ENCODE data around the gene STRIP1. TPM values are rescaled to one million over a fixed set of nuclear protein-coding genes. Genes with fewer than 3 reads are reported as not detected.
"Not testable (repeated sequence)": the region's sequence is repeated elsewhere in the genome, so short reads cannot be mapped to it uniquely, and the experiment has no call there.

Gene STRIP1
- total RNA-seq, 1 donor from 2014 or later = 43.7 TPM

GRCh38 chr1:110069404-110070281, 35.2 kb downstream of the STRIP1 start:
- Mint-ChIP-seq H3K27me3 (ENCODE audit: insufficient read depth) (peaks cover 70% of the 10 kb centered on the region), H3K9me3 (no peaks in the 10 kb centered on the region), H3K4me3 (no peak overlapping the region), H3K27ac (no peak overlapping the region), H3K4me1 (ENCODE audit: low read depth) (peaks cover 12% of the 10 kb centered on the region), H3K36me3 (ENCODE audit: low read depth) (peaks cover 7% of the 10 kb centered on the region)
- intact Hi-C loops (cut with micrococcal nuclease) = loop anchor here (1.0 kb wide), 1 partner anchor 14 kb away; no protein-coding TSS in a partner anchor
- no peak for DNase-seq (ENCODE audit: low spot score)

GRCh38 chr1:110070282-110070669, 35.9 kb downstream of the STRIP1 start:
- H3K27ac Mint-ChIP-seq = no peak overlapping the region
- no peaks in the 10 kb centered on the region for H3K9me3 Mint-ChIP-seq
- H3K4me3 Mint-ChIP-seq = no peak overlapping the region
- DNase-seq (ENCODE audit: low spot score) = no peak
- H3K36me3 Mint-ChIP-seq (ENCODE audit: low read depth) = peaks cover 7% of the 10 kb centered on the region
- intact Hi-C loops (cut with micrococcal nuclease) = no loop called here
- peaks cover 75% of the 10 kb centered on the region for H3K27me3 Mint-ChIP-seq (ENCODE audit: insufficient read depth)
- H3K4me1 Mint-ChIP-seq (ENCODE audit: low read depth) = peaks cover 12% of the 10 kb centered on the region

- H3K36me3 Mint-ChIP-seq (ENCODE audit: low read depth) = peaks cover 7% of the 10 kb centered on the region
- H3K27ac Mint-ChIP-seq = no peak within 1 kb of the TSS
- H3K4me1 Mint-ChIP-seq (ENCODE audit: low read depth) = peaks cover 12% of the 10 kb centered on the region
- intact Hi-C loops (cut with micrococcal nuclease) = no loop called here
- no peak within 1 kb of the TSS for H3K4me3 Mint-ChIP-seq
- no peaks in the 10 kb centered on the region for H3K9me3 Mint-ChIP-seq
- peaks cover 76% of the 10 kb centered on the region for H3K27me3 Mint-ChIP-seq (ENCODE audit: insufficient read depth)
- no peak for DNase-seq (ENCODE audit: low spot score)
These were observed 36.3 kb downstream of the STRIP1 start, which contains the start of gene ALX3 for GRCh38 chr1:110070671-110071242. Gene ALX3, minus strand, starts transcription at chr1:110070672. Its CDS starts 60 bp downstream, at chr1:110070612.

GRCh38 chr1:110074166-110074565, 39.7 kb downstream of the STRIP1 start:
- H3K4me3 Mint-ChIP-seq = no peak overlapping the region
- no peaks in the 10 kb centered on the region for H3K9me3 Mint-ChIP-seq
- intact Hi-C loops (cut with micrococcal nuclease) = no loop called here

GRCh38 chr1:110076789-110077500, 42.5 kb downstream of the STRIP1 start:
- intact Hi-C loops (cut with micrococcal nuclease) = no loop called here
- no peak overlapping the region for H3K27ac Mint-ChIP-seq
- H3K4me1 Mint-ChIP-seq (ENCODE audit: low read depth) = no peaks in the 10 kb centered on the region
- H3K27me3 Mint-ChIP-seq (ENCODE audit: insufficient read depth) = peaks cover 47% of the 10 kb centered on the region
- no peaks in the 10 kb centered on the region for H3K9me3 Mint-ChIP-seq
- DNase-seq (ENCODE audit: low spot score) = no peak
- no peak overlapping the region for H3K4me3 Mint-ChIP-seq
- H3K36me3 Mint-ChIP-seq (ENCODE audit: low read depth) = no peaks in the 10 kb centered on the region

More at GRCh38 chr1:110074166-110074565, 39.7 kb downstream of the STRIP1 start:
- no peak overlapping the region for H3K27ac Mint-ChIP-seq
- no peak for DNase-seq (ENCODE audit: low spot score)
- H3K4me1 Mint-ChIP-seq (ENCODE audit: low read depth) = no peaks in the 10 kb centered on the region
- peaks cover 60% of the 10 kb centered on the region for H3K27me3 Mint-ChIP-seq (ENCODE audit: insufficient read depth)
- H3K36me3 Mint-ChIP-seq (ENCODE audit: low read depth) = peaks cover 3% of the 10 kb centered on the region

- H3K4me3 Mint-ChIP-seq; intact Hi-C loops (cut with micrococcal nuclease); H3K36me3 Mint-ChIP-seq (ENCODE audit: low read depth); H3K9me3 Mint-ChIP-seq; H3K27ac Mint-ChIP-seq; DNase-seq (ENCODE audit: low spot score): not testable (repeated sequence)
- H3K27me3 Mint-ChIP-seq (ENCODE audit: insufficient read depth) = peaks cover 33% of the 10 kb centered on the region
- H3K4me1 Mint-ChIP-seq (ENCODE audit: low read depth) = peaks cover 22% of the 10 kb centered on the region
These were observed 45.6 kb downstream of the STRIP1 start for GRCh38 chr1:110079995-110080394.

GRCh38 chr1:110081061-110081460, 46.6 kb downstream of the STRIP1 start:
- H3K27ac Mint-ChIP-seq = no peak overlapping the region
- intact Hi-C loops (cut with micrococcal nuclease) = no loop called here
- no peaks in the 10 kb centered on the region for H3K36me3 Mint-ChIP-seq (ENCODE audit: low read depth)
- no peak overlapping the region for H3K4me3 Mint-ChIP-seq
- H3K27me3 Mint-ChIP-seq (ENCODE audit: insufficient read depth) = peaks cover 32% of the 10 kb centered on the region
- H3K9me3 Mint-ChIP-seq = no peaks in the 10 kb centered on the region
- no peak for DNase-seq (ENCODE audit: low spot score)
- peaks cover 30% of the 10 kb centered on the region for H3K4me1 Mint-ChIP-seq (ENCODE audit: low read depth)

- Mint-ChIP-seq H3K9me3 (no peaks in the 10 kb centered on the region), H3K27me3 (ENCODE audit: insufficient read depth) (peaks cover 43% of the 10 kb centered on the region), H3K4me3 (peak overlapping the region; percentile 21), H3K36me3 (ENCODE audit: low read depth) (no peaks in the 10 kb centered on the region), H3K27ac (no peak overlapping the region), H3K4me1 (ENCODE audit: low read depth) (peaks cover 35% of the 10 kb centered on the region)
- intact Hi-C loops (cut with micrococcal nuclease) = no loop called here
- no peak for DNase-seq (ENCODE audit: low spot score)
These were observed 48.1 kb downstream of the STRIP1 start for GRCh38 chr1:110082477-110082876.

GRCh38 chr1:110083061-110083865, 48.8 kb downstream of the STRIP1 start:
- H3K27ac Mint-ChIP-seq = peak overlapping the region; percentile 71
- no peaks in the 10 kb centered on the region for H3K36me3 Mint-ChIP-seq (ENCODE audit: low read depth)

GRCh38 chr1:110083866-110084226, 49.4 kb downstream of the STRIP1 start:
- Mint-ChIP-seq H3K9me3 (no peaks in the 10 kb centered on the region), H3K36me3 (ENCODE audit: low read depth) (no peaks in the 10 kb centered on the region), H3K27me3 (ENCODE audit: insufficient read depth) (peaks cover 44% of the 10 kb centered on the region), H3K27ac (peak overlapping the region; percentile 35), H3K4me1 (ENCODE audit: low read depth) (peaks cover 35% of the 10 kb centered on the region), H3K4me3 (peak overlapping the region; percentile 84)
- DNase-seq (ENCODE audit: low spot score) = no peak
- intact Hi-C loops (cut with micrococcal nuclease) = loop anchor here (1.0 kb wide), 1 partner anchor 15 kb away; no protein-coding TSS in a partner anchor

More at GRCh38 chr1:110083061-110083865, 48.8 kb downstream of the STRIP1 start:
- no peak for DNase-seq (ENCODE audit: low spot score)
- Mint-ChIP-seq H3K27me3 (ENCODE audit: insufficient read depth) (peaks cover 46% of the 10 kb centered on the region), H3K4me3 (peak overlapping the region; percentile 84), H3K4me1 (ENCODE audit: low read depth) (peaks cover 35% of the 10 kb centered on the region), H3K9me3 (no peaks in the 10 kb centered on the region)
- intact Hi-C loops (cut with micrococcal nuclease) = loop anchor here (1.0 kb wide), 1 partner anchor 14 kb away; no protein-coding TSS in a partner anchor

- DNase-seq (ENCODE audit: low spot score) = peak; percentile 24
- intact Hi-C loops (cut with micrococcal nuclease) = loop anchor here (5.0 kb wide), 1 partner anchor 63 kb away; no protein-coding TSS in a partner anchor
- H3K27me3 Mint-ChIP-seq (ENCODE audit: insufficient read depth) = peaks cover 40% of the 10 kb centered on the region
These were observed 50.0 kb downstream of the STRIP1 start for GRCh38 chr1:110084227-110085078.

More at GRCh38 chr1:110084227-110085078, 50.0 kb downstream of the STRIP1 start:
- Mint-ChIP-seq H3K27ac (peak overlapping the region; percentile 35), H3K4me3 (peak overlapping the region; percentile 84), H3K36me3 (ENCODE audit: low read depth) (no peaks in the 10 kb centered on the region), H3K9me3 (no peaks in the 10 kb centered on the region), H3K4me1 (ENCODE audit: low read depth) (peaks cover 35% of the 10 kb centered on the region)

All from activated T-helper 1 cell treated with anti-CD3 and anti-CD28 coated beads, Interleukin-12 subunit alpha, Interleukin-12 subunit beta, Interleukin-2, Interleukin-4 antibody, amounts not matched to agents 30 ng/mL and 10 ng/mL and 1 ng/mL, durations not matched to agents 14 hours and 24 hours and 36 hours (primary cell).